ENCODE results near the gene NT5DC2. TPM values are rescaled to one million over a fixed set of nuclear protein-coding genes. Genes with fewer than 3 reads are reported as not detected.

NT5DC2 gene
- polyA plus RNA-seq, 1 experiment, result 97.9 TPM

DNA sequence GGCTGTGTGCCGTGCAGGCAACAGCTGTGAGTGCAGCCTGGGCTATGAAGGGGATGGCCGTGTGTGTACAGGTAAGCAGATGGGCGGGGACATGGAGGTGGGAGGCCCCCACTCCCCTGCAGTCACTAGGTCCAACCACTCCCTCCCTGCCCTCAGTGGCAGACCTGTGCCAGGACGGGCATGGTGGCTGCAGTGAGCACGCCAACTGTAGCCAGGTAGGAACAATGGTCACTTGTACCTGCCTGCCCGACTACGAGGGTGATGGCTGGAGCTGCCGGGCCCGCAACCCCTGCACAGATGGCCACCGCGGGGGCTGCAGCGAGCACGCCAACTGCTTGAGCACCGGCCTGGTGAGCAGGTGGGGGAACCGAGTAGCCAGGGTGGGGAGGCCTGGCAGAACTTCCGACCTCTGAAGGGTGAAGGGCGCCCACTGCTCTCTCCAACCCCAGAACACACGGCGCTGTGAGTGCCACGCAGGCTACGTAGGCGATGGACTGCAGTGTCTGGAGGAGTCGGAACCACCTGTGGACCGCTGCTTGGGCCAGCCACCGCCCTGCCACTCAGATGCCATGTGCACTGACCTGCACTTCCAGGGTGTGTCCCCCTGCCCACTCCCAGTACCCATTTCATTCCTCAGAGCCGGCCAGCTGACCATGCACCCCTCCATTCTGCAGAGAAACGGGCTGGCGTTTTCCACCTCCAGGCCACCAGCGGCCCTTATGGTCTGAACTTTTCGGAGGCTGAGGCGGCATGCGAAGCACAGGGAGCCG lies 11.6 kb downstream of the NT5DC2 start:
- CTCF ChIA-PET, result no interaction called here
- no peak for TF ChIP-seq CTCF (IDR thresholded peaks at IDR 0.05; ENCODE audit: low read depth, low read length)
- Histone ChIP-seq H3K27ac (ENCODE audit: low read depth, low read length) (no peak overlapping the region), H3K9me3 (ENCODE audit: control insufficient read depth, insufficient read depth, low read length) (no peaks in the 10 kb centered on the region; the same call in 1 of the 2 replicates), H3K27me3 (ENCODE audit: control insufficient read depth, insufficient read depth, low read length) (no peaks in the 10 kb centered on the region), H3K4me3 (ENCODE audit: low read depth, low read length) (no peak overlapping the region)
- DNase-seq (ENCODE audit: low read depth, low spot score), result no peak
- POLR2A ChIA-PET, result no interaction called here

DNA sequence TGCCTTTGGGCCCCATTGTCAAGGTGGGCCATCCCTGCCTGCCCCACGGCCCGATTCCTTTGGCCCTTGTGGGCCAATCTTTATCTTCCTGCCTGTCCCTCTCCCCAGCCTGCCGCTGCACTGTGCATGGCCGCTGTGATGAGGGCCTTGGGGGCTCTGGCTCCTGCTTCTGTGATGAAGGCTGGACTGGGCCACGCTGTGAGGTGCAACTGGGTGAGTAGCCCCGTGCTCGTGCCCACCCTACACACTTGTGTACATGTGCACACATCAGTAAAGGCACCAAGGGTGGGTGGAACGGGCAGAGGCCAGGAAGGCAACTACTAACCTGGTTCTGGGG lies 12.2 kb downstream of the NT5DC2 start:
- Histone ChIP-seq H3K27me3 (ENCODE audit: control insufficient read depth, insufficient read depth, low read length) (no peaks in the 10 kb centered on the region), H3K4me3 (ENCODE audit: low read depth, low read length) (no peak overlapping the region), H3K9me3 (ENCODE audit: control insufficient read depth, insufficient read depth, low read length) (no peaks in the 10 kb centered on the region; the same call in 1 of the 2 replicates), H3K27ac (ENCODE audit: low read depth, low read length) (no peak overlapping the region)
- no peak for DNase-seq (ENCODE audit: low read depth, low spot score)
- no peak for TF ChIP-seq CTCF (IDR thresholded peaks at IDR 0.05; ENCODE audit: low read depth, low read length)
- ChIA-PET CTCF (no interaction called here), POLR2A (interaction anchor here (0.6 kb wide), 1 partner anchor 15 kb away, joined by 3 read pairs; the partner anchor contains the start of gene UQCC5)

- CTCF ChIA-PET, result no interaction called here
- POLR2A ChIA-PET, result interaction anchor here (0.6 kb wide), 1 partner anchor 15 kb away, joined by 3 read pairs; the partner anchor contains the start of gene UQCC5
- Histone ChIP-seq H3K9me3 (ENCODE audit: control insufficient read depth, insufficient read depth, low read length) (no peaks in the 10 kb centered on the region; the same call in 1 of the 2 replicates), H3K27me3 (ENCODE audit: control insufficient read depth, insufficient read depth, low read length) (no peaks in the 10 kb centered on the region), H3K27ac (ENCODE audit: low read depth, low read length) (no peak overlapping the region), H3K4me3 (ENCODE audit: low read depth, low read length) (no peak overlapping the region)
- no peak for TF ChIP-seq CTCF (IDR thresholded peaks at IDR 0.05; ENCODE audit: low read depth, low read length)
- no peak for DNase-seq (ENCODE audit: low read depth, low spot score)
Measured at GRCh38 chr3:52520716-52521487, 12.8 kb downstream of the NT5DC2 start.

DNA sequence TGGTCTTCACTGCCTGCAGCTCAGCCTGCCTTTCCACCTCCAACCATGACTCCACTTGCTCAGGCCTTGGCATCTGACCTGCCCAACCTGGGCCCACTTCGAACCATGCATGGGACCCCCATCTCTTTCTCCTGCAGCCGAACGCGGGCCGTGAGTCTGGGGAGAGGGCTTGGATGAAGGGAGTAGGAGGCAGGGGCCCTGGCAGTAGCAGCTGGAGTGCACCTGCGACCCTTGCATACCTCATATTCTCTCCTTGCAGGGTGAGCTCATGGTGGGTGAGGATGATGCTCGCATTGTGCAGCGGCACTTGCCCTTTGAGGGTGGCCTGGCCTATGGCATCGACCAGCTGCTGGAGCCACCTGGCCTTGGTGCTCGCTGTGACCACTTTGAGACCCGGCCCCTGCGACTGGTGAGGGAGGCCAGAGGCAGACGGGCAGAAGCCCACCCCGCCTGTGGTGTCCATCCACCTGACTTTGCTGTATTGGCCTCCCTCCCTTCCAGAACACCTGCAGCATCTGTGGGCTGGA lies 13.5 kb downstream of the NT5DC2 start:
- TF ChIP-seq CTCF (IDR thresholded peaks at IDR 0.05; ENCODE audit: low read depth, low read length), result no peak
- Histone ChIP-seq H3K27ac (ENCODE audit: low read depth, low read length) (no peak overlapping the region), H3K9me3 (ENCODE audit: control insufficient read depth, insufficient read depth, low read length) (no peaks in the 10 kb centered on the region; the same call in 1 of the 2 replicates), H3K4me3 (ENCODE audit: low read depth, low read length) (no peak overlapping the region), H3K27me3 (ENCODE audit: control insufficient read depth, insufficient read depth, low read length) (no peaks in the 10 kb centered on the region)
- no peak for DNase-seq (ENCODE audit: low read depth, low spot score)
- ChIA-PET POLR2A (no interaction called here), CTCF (no interaction called here)

All from AG04450 (cell line).